Lower leg skin (tissue), 3 donors: ENCODE measurements around the gene STAT5B.

Source experiments
- POLR2A ChIP-seq, 2 donors: fragments of 450-650 bp; IDR thresholded peaks; one replicate each; pipeline ENCODE4 v1.6.1; 2016 to 2017; ENCODE audit warnings: antibody characterized with exemption in 2 of 2, mild to moderate bottlenecking in 1 of 2, moderate library complexity in 1 of 2
- TF ChIP-seq, protein P1 (sequence below), 3 donors: fragments of 450-650 bp; IDR thresholded peaks; one replicate each; pipeline ENCODE4 v1.5.1; 2016; ENCODE audit warnings: antibody characterized with exemption in 3 of 3, mild to moderate bottlenecking in 3 of 3, moderate library complexity in 2 of 3

DNA sequence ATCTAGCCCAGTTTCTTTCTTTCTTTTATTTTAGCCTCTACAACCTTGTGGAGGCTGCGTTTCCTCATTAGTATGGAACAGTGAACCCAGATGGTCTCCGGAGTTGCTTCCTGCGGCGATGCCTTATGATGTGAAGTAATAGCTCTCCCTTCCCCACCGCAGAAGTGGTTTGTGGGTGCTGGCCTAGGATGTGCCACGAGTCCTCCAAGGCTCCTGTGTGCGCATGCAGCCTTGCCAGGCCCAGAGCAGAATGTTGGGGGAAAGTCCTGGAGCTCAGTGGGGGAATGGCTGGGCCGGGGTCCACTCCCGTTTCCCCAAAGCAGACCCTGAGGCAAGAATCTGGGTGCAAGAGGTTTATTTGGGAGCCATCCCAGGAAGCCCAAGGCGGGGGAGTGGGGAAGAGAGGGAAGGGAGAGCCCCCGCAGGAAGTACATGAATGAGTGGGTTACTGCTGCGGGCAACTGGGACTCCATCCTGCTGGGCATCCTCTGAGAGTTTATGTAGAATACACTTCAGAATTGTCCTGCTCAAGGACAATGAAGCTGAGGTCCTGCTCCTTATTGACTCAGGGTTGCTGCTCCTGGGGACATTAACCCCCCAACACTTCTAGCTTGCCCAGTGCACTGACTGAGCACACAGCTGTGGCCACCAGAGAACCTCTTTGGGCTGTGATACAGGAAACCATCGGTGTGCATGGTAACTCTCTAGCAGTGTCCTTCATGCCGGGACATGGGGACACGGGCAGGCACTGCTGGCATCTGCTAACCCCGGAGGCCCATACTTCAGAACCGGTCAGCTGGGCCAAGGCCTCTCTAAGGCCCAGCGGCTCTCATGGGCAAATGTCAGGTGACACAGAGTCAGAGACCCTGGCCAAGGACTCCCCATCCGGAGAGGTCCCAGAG, 87.2 kb downstream of the STAT5B start:
- TF ChIP-seq, protein P1, sequence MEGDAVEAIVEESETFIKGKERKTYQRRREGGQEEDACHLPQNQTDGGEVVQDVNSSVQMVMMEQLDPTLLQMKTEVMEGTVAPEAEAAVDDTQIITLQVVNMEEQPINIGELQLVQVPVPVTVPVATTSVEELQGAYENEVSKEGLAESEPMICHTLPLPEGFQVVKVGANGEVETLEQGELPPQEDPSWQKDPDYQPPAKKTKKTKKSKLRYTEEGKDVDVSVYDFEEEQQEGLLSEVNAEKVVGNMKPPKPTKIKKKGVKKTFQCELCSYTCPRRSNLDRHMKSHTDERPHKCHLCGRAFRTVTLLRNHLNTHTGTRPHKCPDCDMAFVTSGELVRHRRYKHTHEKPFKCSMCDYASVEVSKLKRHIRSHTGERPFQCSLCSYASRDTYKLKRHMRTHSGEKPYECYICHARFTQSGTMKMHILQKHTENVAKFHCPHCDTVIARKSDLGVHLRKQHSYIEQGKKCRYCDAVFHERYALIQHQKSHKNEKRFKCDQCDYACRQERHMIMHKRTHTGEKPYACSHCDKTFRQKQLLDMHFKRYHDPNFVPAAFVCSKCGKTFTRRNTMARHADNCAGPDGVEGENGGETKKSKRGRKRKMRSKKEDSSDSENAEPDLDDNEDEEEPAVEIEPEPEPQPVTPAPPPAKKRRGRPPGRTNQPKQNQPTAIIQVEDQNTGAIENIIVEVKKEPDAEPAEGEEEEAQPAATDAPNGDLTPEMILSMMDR (IDR thresholded peaks at IDR 0.05), result no peak
- TF ChIP-seq POLR2A (IDR thresholded peaks at IDR 0.05), result no peak
